ENCODE data around the gene FBXL13.
"Not testable (repeated sequence)": the region's sequence is repeated elsewhere in the genome, so short reads cannot be mapped to it uniquely, and the experiment has no call there.

Gene FBXL13

GRCh38 chr7:102845346-102845745, 229.2 kb downstream of the FBXL13 start:
- DNase-seq (ENCODE audit: low read depth): no peak
- no peak for TF ChIP-seq CTCF (conservative IDR thresholded peaks at IDR 0.05; ENCODE audit: low read depth, low read length)
- H3K4me3 ChIP-seq (ENCODE audit: low read length): no peak overlapping the region

- no peak for DNase-seq (ENCODE audit: low read depth)
- no peak overlapping the region for H3K4me3 ChIP-seq (ENCODE audit: low read length)
- TF ChIP-seq CTCF (conservative IDR thresholded peaks at IDR 0.05; ENCODE audit: low read depth, low read length): no peak
These were observed 230.7 kb downstream of the FBXL13 start for GRCh38 chr7:102843850-102844249.

- no peak for TF ChIP-seq CTCF (conservative IDR thresholded peaks at IDR 0.05; ENCODE audit: low read depth, low read length)
- DNase-seq (ENCODE audit: low read depth): no peak
- no peak overlapping the region for H3K4me3 ChIP-seq (ENCODE audit: low read length)
These were observed 232.3 kb downstream of the FBXL13 start for GRCh38 chr7:102842284-102842683.

GRCh38 chr7:102841290-102841689, 233.3 kb downstream of the FBXL13 start:
- H3K4me3 ChIP-seq (ENCODE audit: low read length): no peak overlapping the region
- DNase-seq (ENCODE audit: low read depth): no peak
- TF ChIP-seq CTCF (conservative IDR thresholded peaks at IDR 0.05; ENCODE audit: low read depth, low read length): no peak

- TF ChIP-seq CTCF (conservative IDR thresholded peaks at IDR 0.05; ENCODE audit: low read depth, low read length): no peak
- DNase-seq (ENCODE audit: low read depth): no peak
These were observed 234.2 kb downstream of the FBXL13 start for GRCh38 chr7:102840404-102840803.

GRCh38 chr7:102838572-102839101, 236.0 kb downstream of the FBXL13 start:
- DNase-seq (ENCODE audit: low read depth); H3K4me3 ChIP-seq (ENCODE audit: low read length): not testable (repeated sequence)

More at GRCh38 chr7:102840404-102840803, 234.2 kb downstream of the FBXL13 start:
- no peak overlapping the region for H3K4me3 ChIP-seq (ENCODE audit: low read length)

GRCh38 chr7:102837802-102838201, 236.8 kb downstream of the FBXL13 start:
- no peak for TF ChIP-seq CTCF (conservative IDR thresholded peaks at IDR 0.05; ENCODE audit: low read depth, low read length)
- no peak for DNase-seq (ENCODE audit: low read depth)
- H3K4me3 ChIP-seq (ENCODE audit: low read length): no peak overlapping the region

- no peak overlapping the region for H3K4me3 ChIP-seq (ENCODE audit: low read length)
- DNase-seq (ENCODE audit: low read depth): no peak
- no peak for TF ChIP-seq CTCF (conservative IDR thresholded peaks at IDR 0.05; ENCODE audit: low read depth, low read length)
These were observed 237.6 kb downstream of the FBXL13 start for GRCh38 chr7:102836977-102837376.

All from retinal pigment epithelial cell (primary cell).